GM18907 (cell line): Measurements from ENCODE around the gene NAPA.

Experiments
- ATAC-seq: cut with Tn5 transposase; IDR thresholded peaks from one replicate; pipeline ENCODE4 v1.9.1; 2021; ENCODE audit warnings: mild to moderate bottlenecking, moderate library complexity; ENCODE audit not compliant: unreplicated experiment

NAPA gene

DNA sequence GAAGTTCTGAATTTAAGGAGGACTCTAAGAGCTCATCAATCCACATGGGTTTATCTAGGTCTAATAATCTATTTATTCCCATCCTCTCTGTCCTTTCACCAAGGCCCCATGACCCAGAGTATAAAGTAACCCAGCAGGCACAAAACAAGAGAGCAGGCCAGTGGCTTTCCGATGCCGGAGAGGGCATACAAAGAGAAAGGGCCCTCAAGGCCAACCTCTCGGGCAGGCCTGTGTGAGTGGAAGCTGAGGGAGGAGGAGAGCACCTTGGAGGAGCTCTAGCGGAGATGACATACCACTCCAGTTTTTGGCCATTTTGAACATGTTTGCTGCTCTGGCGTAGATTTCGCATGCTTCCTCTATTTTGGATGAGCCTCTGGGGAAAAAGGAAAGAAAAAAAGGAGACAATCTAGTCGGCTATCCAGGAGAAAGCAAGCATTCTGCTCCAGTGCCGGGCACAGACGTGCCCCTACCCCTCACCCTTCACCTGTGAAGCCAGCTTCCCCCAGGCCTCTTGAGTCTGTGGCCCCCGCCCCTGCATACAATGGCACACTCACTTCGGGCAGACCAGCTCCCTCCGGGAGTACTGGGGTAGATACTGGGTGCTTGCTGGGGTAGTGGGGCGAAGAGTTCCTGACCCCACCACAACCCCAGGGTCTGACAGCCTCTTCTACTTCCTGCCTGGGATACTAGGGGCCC is 11.6 kb downstream of the NAPA start:
- no peak for ATAC-seq

DNA sequence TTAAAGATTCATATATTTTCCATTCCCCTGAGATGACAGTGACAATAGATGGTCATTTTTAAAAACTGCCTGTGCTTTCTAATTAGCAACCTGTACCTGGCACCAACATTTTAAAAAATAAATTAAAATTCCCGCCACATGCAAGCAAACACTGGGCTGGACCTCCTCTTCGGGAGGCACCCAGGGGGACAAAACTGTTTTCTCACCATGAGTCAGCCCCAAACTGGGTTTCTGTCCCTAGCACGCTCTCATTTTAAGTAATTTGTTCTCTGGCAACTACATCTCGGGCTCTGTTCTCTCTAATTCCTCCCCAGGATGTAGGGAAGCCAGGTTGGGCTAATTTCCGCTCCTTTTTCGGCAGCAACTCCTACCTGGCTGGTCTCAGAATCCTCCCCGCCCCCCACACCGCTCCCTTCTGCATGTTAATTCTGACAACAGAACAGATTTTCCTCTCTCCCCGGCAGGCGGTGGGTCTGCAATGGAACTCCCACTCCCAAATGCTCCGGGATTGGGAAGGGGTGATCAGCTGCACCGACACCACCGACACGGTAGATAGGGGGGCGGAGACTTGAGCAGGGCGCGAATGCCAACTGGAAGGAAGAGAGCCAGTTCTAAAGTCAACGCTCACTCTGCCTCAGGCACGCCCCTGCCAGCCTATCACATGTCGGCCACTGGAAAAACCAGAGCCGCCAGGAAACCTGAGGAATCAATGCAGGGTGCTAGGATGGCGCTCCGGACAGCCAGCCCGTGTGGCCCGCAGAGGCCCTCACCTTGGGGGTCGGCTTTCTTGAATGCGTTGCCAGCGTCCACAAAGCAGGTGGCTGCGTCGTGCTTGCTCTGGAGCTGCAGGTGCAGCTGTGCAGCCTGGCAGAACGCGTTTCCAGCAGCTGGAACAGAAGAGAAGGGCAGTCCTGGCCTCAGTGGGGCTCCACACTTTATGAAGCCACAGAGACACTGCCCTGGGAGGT is 14.7 kb downstream of the NAPA start:
- ATAC-seq = no peak

DNA sequence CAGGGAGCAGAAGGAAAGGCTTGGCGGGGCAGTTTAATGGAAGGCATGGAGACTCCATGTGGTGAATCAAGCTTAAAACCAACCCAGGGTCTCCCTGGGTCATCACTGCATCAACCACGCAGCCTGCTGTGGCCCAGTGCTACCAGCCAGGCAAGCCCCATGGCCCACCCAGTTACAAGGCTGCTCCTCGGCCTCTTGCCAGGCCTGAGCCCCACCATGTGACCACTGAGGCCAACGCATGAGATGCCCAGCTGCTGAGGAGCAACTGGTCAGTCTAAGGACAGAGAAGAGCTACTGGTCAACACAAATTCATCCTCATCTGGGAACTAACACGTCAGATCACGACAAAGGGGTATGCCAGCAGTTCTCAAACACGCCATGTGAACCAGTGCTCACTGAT is 15.5 kb downstream of the NAPA start:
- ATAC-seq = no peak

DNA sequence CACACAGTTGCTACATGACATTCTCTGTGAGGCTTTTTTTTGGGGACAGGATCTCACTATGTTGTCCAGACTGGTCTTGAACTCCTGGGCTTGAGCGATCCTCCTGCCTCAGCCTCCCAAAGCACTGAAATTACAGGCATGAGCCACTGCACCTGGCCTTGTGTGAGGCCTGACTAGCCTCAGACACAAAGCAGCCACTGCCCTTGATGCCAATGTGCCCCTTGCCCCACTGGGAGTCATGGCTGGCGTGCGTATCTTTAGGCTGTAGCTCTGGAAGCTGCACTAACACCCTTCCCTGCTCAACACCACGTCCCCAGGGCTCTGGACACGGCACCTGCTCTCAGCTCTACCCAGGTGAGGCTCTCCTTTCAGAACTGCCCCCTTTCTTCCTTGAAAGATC is 16.3 kb downstream of the NAPA start:
- no peak for ATAC-seq

DNA sequence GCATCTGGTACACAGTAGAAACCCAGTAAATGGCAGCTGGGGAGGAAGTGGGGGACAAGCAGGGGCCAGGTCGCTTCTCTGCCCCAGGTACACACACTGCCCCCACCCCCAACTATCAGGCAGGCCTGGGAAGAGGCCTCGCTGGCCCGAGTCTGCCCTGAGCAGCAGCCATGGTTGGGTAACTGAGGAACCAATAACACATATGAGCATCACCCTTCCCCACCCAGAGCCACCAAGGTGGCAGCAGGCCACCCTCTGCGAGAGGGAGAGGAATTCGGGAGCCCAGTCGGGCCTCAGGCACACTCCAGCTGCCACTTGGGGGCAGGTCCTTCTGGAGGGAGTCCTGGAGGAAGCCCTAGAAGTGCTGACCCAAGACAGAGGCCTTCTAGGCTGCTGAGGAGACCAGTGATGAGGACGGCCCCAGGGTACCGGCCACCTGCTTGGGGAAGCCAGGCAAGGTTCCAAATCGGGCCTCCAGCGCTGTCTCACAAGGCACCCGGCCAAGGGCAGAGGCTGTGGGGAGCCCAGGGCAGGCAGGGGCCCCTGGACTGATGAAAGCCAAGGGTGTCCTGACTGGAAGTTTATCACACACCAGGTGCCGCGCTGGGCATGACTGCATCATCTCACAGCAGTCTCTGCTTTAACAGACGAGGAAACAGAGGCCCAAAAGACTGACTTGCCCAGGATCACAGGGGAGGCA is 16.9 kb downstream of the NAPA start:
- ATAC-seq = no peak

DNA sequence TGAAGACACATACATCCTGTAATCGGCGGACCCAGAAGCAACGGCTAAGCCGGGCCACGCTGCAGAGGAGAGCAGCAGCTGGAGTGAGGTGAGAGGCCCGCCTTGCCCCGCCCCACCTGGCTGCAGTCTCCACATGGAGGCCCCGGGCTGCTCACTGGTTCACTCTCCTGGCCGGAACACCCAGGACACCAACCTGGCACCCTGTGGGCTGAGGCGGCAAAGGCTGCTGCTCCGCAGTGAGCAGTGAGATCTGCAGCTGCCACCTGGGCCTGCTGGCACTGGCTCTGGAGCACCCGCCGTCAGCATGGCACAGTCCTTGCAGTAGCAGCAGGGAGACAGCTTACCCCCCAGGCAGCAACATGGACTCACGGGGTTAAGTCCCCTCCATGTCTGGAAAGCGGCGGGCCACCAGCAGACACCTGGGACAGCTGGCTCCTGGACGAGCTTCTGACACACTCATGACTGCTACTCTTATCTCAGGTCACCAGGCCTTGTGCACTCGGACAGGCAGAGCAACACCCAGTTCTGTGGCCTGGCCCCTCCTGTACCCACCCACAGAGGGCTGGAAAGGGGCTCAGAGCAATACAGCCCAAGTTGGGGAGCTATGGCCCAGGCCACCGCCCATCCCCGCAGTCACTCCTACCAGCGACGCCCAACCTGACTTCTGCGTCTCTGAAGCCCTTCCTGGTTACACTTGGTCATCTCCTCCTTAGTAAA is 17.7 kb downstream of the NAPA start:
- no peak for ATAC-seq

DNA sequence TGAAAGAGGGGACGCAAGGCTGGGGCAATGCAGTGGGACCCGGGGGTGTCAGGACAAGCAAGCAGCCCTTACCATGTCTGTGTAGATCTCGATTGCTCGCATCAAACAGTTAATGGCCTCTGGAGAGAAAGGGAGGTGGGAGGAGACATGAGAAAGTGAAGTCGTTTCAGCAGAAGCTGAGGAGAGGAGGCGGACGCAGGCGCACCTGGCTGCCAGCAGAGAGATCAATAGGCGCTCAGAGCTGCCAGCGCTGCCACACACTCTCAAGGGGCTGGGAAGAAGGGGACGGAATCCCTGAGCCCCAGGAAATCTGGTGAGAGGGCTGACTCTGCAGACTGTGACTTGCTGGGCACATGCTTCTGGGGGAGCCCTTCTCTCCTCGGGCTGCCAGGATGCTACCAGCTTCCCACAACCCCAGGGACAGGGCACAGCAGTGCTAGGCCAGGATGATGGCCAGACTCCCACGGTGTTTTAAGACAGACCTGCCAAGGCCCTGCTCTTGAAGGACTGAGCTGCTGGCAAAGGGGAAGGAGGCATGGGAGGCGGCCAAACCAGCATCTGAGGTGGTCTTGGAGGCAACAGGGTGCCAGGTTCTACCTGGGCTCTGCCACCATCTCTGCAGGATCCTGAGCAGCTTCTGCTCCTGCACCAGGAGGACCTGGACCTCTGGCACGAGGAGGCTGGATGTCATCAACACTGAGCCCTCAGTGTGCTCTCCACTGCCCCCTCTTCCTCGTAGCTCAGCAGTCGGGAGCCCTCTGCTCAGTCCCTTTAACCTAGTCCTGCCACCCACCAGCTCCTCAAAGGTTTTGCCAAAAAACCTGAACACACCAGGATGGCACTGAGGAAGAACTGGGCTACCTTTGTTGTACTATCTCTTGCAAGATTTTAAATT is 19.1 kb downstream of the NAPA start:
- no peak for ATAC-seq

DNA sequence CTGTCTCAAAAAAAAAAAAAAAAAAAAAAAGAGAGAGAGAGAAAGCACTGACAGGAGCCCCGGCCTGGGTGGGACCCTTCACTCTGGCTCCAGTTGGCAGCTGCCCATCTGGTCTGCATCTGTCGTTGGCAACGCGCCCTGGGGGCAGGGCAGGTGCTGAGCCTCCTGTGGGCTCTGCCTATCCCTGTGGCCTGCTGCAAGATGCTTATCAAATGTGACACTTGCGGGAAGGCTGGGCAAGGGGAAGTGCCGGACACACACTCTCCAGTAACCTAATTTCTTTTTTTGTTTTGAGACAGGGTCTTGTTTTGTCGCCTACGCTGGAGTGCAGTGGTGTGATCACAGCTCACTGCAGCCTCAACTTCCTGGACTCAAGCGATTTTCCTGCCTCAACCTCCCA is 20.1 kb downstream of the NAPA start:
- ATAC-seq = no peak

DNA sequence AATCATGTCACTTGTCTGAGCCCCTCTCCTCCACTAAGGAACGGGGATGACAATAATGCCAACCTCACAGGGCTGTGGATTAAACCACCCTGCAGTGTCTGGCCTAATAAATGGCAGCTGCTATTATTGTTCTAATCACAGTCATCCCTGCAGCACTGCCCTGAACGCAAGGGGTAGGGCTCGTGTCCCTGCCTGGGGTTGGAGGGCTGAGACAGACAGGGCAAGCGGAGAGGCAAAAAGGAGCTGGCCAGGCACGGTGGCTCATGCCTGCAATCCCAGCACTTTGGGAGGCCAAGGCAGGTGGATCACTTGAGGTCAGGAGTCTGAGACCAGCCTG is 20.7 kb downstream of the NAPA start:
- ATAC-seq = no peak

DNA sequence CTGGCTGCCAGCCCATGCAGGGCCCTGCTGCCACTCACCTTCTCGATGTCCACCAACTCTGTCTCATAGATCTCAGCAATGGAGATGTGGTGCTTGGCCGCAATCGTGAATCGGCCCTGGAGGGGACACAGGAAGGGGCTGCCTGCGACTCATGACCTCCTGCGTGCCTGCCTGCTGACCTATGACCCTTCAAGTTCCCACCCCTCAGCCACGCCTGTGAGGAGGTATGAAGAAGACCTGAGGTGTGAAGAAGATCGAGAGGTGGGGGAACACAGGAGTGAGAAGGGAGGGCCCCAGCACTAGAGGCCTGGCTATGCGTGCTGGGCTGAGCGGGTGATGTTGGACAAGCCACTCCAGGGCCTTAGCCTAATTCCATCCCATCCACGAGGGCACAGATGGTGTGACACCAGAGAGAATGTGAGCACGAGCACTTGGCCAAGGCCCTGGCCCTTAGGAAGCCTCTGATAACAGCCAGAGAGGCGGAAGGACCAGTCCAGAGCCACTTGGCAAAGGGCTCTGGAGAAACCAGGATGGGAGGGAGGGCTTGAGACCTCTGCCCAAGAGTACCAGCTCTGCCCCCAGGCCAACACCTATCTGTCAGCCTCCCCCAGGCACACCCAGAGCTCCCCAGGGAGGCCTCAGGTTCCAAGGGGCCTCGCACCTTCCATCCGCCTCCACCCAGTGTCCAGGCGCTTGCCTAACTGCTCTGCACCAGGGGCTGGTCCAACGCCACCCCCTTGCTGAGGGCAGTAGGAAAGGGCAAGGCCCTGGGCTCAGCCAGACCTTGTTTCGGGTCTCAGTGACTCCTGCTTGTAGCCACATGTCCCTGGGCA is 21.3 kb downstream of the NAPA start:
- no peak for ATAC-seq

DNA sequence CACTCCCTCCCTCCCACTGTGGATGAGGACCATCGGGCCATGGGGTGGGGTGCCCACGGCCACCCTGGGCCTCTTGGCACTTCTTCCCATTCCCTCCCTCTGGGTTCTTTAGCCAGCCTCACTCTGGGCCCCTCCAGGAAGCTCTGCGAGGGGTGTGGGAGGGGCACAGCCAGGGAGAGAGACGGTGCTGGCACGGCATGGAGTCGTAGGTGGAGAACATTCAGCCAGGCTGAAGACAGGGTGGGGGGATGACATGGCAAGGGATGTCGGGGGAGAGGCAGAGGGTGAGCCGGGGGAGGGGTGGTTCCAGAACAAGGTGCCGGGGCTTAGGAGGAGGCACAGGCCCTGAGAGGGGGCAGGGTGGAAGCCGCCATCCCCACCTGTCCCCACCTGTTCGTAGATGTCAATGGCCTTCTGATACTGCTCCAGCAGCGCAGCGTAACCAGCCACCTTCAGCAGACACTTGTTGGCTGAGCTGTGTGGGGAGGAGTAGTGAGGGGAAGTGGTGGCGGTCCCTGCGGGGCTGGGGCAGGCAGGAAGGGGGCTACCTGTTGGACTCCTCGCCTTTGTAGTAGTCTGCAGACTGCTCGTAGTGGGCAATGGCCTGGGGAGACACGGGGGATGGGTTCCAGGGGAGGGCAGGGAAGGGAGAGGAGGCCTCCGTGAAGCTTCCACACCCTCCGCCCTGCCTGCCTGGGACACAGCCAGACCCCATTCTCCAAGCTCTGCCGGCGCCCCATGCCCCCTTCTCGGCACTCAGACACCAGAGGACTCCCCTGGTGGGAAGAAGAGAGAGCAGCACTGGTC is 22.1 kb downstream of the NAPA start:
- no peak for ATAC-seq

DNA sequence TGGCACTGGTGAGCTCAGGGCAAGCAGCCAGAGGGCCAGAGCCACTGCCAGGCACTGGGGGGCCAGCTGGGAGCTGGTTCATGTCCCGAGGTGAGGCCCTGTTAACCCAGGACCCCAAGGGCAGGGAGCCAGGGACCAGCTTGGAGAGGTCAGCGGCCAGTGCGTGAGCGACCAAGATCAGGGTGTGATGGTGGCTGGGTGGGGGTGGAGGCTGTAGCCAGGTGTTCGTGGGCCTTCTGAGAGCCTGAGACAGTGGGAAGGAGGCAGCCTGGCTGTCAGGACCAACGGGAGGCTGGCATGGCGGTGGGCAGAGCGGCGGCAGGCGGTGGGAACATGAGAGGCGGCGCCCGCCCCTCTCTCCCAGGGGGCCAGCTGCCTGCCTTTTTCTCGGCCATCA is 22.7 kb downstream of the NAPA start:
- no peak for ATAC-seq

DNA sequence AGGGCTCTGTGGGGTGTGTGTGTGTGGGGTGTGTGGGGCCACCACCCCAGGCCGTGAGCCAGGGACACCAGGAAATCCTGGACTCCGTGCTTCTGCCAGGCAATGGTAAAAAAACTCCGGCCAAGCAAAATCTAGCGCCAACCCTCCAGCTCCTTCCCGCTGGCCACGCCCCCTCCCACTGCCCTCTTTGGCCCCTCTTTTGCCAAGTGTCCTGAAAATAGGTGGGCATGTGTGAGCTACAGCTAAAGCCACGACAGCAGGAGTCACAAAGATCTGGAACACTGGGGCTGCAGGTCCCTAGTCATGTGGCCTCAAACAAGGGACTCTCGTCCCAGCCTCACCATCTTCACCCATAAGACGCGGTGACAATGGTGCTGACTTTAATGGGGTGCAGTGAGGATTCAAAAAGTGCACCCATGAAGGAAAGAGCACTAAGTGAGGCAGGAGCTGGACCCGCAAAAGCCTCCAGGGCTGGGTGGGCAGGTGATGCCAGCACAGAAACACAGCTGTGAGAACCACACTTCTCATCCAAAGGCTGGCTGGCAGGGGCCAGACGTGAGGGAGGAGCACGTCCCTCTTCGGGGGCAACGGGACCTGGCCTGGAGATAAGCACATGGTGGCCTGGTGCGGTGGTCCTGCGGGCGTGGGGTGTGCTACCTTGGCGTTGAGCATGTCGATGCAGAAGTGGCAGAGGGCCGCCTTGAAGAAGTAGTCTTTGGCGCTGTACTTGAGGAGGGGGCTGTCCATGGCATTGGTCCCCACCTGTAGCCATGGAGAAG is 23.3 kb downstream of the NAPA start:
- no peak for ATAC-seq

DNA sequence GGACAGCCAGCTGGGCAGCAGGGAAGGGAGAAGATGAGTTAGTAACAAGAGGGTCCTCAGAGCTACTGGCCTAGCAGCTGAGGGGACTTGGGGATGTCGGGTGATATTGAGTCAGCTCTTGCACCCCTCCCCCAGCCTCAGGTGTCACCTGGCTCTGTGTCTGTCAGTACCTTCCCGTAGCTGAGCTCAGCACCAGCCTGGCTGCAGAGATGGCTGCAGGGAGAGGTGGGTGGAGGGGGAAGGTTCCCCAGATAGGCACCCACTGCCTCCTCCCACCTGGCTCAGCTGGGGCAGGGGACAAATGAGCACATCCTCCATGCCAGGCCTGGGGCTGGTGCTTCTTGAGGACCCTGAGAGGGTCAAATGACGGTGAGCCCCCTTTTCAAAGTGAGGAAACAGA is 24.0 kb downstream of the NAPA start:
- ATAC-seq = no peak

DNA sequence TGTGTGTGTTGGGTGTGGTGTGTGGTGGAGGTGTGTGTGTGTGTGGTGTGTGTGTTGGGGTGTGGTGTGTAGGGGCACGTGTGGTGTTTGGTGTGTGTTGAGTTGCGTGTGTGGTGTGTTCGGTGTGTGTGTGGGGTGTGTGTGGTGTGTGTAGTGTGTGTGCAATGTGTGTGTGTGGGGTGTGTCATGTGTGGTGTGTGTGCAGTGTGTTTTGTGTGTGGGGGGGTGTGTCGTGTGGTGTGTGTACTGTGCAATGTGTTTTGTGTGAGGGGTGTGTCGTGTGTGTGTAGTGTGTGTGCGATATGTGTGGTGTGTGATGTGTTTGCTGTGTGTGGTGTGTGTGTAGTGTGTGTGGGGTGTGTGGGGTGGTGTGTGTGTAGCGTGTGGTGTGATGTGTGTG is 24.8 kb downstream of the NAPA start:
- ATAC-seq = no peak

DNA sequence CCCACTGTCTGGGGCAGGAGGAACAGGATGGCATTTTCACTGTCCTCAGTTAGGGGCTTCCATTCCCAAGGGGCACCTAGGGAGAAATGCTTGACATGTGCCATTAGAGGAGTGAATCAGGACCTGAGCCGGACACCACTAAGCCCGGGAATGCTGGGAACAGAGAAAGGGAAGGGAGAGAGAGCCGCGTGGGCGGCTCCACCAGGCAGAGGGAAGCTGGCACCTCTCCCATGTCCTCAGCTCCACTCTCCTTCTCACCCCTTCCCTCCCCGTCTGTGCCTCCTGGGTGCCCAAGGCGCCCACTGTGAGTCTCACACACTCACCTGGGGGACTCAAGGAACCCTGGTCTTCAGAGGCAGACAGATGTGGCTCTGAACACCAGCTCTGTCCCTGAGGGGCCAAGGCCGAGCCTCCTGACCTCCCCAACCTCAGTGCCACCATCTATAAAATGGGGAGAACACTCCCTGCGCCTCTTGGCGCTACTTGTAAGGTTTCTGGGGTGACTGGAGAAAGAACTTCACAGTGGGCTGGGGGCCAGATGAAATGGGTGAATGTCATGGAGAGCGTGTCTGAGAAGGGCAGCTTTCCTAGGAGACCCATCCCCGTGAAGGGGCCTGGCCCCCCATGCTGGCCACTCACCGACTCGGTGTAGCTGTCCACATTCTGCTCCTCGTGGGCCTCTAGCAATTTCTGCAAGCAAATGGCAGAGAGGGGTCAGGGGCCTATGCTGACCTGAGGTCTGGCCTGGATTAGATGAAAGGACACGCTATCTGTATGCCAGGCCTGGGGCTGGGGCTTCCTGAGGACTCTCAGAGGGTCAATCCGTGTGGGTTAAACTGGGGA is 25.6 kb downstream of the NAPA start:
- ATAC-seq = no peak
